Breast epithelium (tissue), 3 donors: Measurements from ENCODE around the gene NEK11.

Experiments
- POLR2A ChIP-seq: fragments of 450-650 bp; IDR thresholded peaks from one replicate; pipeline ENCODE4 v1.6.1; 2016; ENCODE audit warnings: antibody characterized with exemption, mild to moderate bottlenecking, moderate library complexity
- POLR2AphosphoS5 ChIP-seq, 3 donors: sonication (generic); formaldehyde crosslinking; IDR thresholded peaks; one replicate each; pipeline ENCODE4 v1.6.1; 2017; ENCODE audit warnings: antibody characterized with exemption in 3 of 3
- TF ChIP-seq, protein P1 (sequence below), 3 donors: fragments of 450-650 bp; IDR thresholded peaks; one replicate each; pipeline ENCODE4 v1.5.1; 2016 to 2017; ENCODE audit warnings: antibody characterized with exemption in 3 of 3, mild to moderate bottlenecking in 3 of 3, moderate library complexity in 3 of 3

GRCh38 chr3:131306242-131306641, 279.6 kb downstream of the NEK11 start:
- TF ChIP-seq, protein P1, sequence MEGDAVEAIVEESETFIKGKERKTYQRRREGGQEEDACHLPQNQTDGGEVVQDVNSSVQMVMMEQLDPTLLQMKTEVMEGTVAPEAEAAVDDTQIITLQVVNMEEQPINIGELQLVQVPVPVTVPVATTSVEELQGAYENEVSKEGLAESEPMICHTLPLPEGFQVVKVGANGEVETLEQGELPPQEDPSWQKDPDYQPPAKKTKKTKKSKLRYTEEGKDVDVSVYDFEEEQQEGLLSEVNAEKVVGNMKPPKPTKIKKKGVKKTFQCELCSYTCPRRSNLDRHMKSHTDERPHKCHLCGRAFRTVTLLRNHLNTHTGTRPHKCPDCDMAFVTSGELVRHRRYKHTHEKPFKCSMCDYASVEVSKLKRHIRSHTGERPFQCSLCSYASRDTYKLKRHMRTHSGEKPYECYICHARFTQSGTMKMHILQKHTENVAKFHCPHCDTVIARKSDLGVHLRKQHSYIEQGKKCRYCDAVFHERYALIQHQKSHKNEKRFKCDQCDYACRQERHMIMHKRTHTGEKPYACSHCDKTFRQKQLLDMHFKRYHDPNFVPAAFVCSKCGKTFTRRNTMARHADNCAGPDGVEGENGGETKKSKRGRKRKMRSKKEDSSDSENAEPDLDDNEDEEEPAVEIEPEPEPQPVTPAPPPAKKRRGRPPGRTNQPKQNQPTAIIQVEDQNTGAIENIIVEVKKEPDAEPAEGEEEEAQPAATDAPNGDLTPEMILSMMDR (IDR thresholded peaks at IDR 0.05), result no peak
- no peak for TF ChIP-seq POLR2A
- TF ChIP-seq POLR2AphosphoS5 (IDR thresholded peaks at IDR 0.05), result no peak
